T follicular helper cell (primary cell): Measurements from ENCODE around the gene TTC7B.

Source experiments
- DNase-seq: peaks from one replicate; pipeline ENCODE4 v3.0.0-alpha.2; 2020; ENCODE audit warnings: low read depth

Gene TTC7B

GRCh38 chr14:90558983-90559590 is 257.1 kb downstream of the TTC7B start:
- DNase-seq: no peak

- no peak for DNase-seq
These were observed 257.9 kb downstream of the TTC7B start for GRCh38 chr14:90558041-90558982.

- no peak for DNase-seq
These were observed 258.7 kb downstream of the TTC7B start for GRCh38 chr14:90557516-90557915.

GRCh38 chr14:90556666-90557450 is 259.4 kb downstream of the TTC7B start:
- no peak for DNase-seq

GRCh38 chr14:90556012-90556477 is 260.2 kb downstream of the TTC7B start:
- no peak for DNase-seq

GRCh38 chr14:90555126-90556011 is 260.9 kb downstream of the TTC7B start:
- no peak for DNase-seq

GRCh38 chr14:90554341-90554740 is 261.9 kb downstream of the TTC7B start:
- no peak for DNase-seq

- no peak for DNase-seq
These were observed 262.3 kb downstream of the TTC7B start for GRCh38 chr14:90553921-90554336.

GRCh38 chr14:90553298-90553920 is 262.8 kb downstream of the TTC7B start:
- DNase-seq: no peak

GRCh38 chr14:90552465-90553297 is 263.5 kb downstream of the TTC7B start:
- no peak for DNase-seq

GRCh38 chr14:90551733-90552464 is 264.3 kb downstream of the TTC7B start:
- no peak for DNase-seq

GRCh38 chr14:90551070-90551704 is 265.0 kb downstream of the TTC7B start:
- no peak for DNase-seq

GRCh38 chr14:90549794-90550641 is 266.2 kb downstream of the TTC7B start:
- no peak for DNase-seq

- DNase-seq: no peak
These were observed 267.8 kb downstream of the TTC7B start for GRCh38 chr14:90548455-90548854.

GRCh38 chr14:90547968-90548367 is 268.3 kb downstream of the TTC7B start:
- DNase-seq: no peak

- no peak for DNase-seq
These were observed 269.0 kb downstream of the TTC7B start for GRCh38 chr14:90547250-90547649.

- no peak for DNase-seq
These were observed 269.5 kb downstream of the TTC7B start for GRCh38 chr14:90546767-90547166.
